ENCODE measurements around the gene NHS. TPM values are rescaled to one million over a fixed set of nuclear protein-coding genes. Genes with fewer than 3 reads are reported as not detected.

The NHS gene
- total and polyA plus RNA-seq, 4 donors: 4.3 to 28.2 (median 13.3) TPM

GRCh38 chrX:17644001-17644400 lies 269.0 kb downstream of the NHS start:
- Histone ChIP-seq H3K27me3 (ENCODE audit: control insufficient read depth in 1 of 2, insufficient read depth in 2 of 2, low read length in 1 of 2) (no peaks in the 10 kb centered on the region), H3K4me1 (ENCODE audit: control insufficient read depth in 1 of 2, insufficient read depth in 2 of 2, low read length in 2 of 2) (no peaks in the 10 kb centered on the region), H3K4me3 (ENCODE audit: low read length in 2 of 2) (no peak overlapping the region), H3K9me3 (ENCODE audit: control insufficient read depth, low read length) (no peaks in the 10 kb centered on the region), H3K36me3 (ENCODE audit: control insufficient read depth in 1 of 2, insufficient read depth in 2 of 2, low read length in 1 of 2) (no peaks in the 10 kb centered on the region), H3K27ac (ENCODE audit: low read depth in 1 of 2, low read length in 2 of 2) (no peak overlapping the region)
- no peak for DNase-seq
- 87 to 93% methylated on average over 1 of the region's 1 CpG for WGBS, 2 donors
- no peak for ATAC-seq (ENCODE audit: low FRiP score)
- intact Hi-C loops (cut with DNase I): no loop called here

GRCh38 chrX:17654116-17654515 lies 279.1 kb downstream of the NHS start:
- H3K4me1 ChIP-seq (ENCODE audit: control insufficient read depth in 1 of 2, insufficient read depth in 2 of 2, low read length in 2 of 2): peaks cover 0 to 4% of the 10 kb centered on the region in 2 donors
- 56 to 61% methylated on average over 3 of the region's 3 CpGs for WGBS, 2 donors
- H3K27ac ChIP-seq (ENCODE audit: low read depth in 1 of 2, low read length in 2 of 2): no peak overlapping the region
- intact Hi-C loops (cut with DNase I): no loop called here
- no peaks in the 10 kb centered on the region for H3K27me3 ChIP-seq (ENCODE audit: control insufficient read depth in 1 of 2, insufficient read depth in 2 of 2, low read length in 1 of 2)
- DNase-seq (no peak), ATAC-seq (ENCODE audit: low FRiP score) (no peak)
- H3K9me3 ChIP-seq (ENCODE audit: control insufficient read depth, low read length): no peaks in the 10 kb centered on the region
- no peak overlapping the region for H3K4me3 ChIP-seq (ENCODE audit: low read length in 2 of 2)
- no peaks in the 10 kb centered on the region for H3K36me3 ChIP-seq (ENCODE audit: control insufficient read depth in 1 of 2, insufficient read depth in 2 of 2, low read length in 1 of 2)

DNA sequence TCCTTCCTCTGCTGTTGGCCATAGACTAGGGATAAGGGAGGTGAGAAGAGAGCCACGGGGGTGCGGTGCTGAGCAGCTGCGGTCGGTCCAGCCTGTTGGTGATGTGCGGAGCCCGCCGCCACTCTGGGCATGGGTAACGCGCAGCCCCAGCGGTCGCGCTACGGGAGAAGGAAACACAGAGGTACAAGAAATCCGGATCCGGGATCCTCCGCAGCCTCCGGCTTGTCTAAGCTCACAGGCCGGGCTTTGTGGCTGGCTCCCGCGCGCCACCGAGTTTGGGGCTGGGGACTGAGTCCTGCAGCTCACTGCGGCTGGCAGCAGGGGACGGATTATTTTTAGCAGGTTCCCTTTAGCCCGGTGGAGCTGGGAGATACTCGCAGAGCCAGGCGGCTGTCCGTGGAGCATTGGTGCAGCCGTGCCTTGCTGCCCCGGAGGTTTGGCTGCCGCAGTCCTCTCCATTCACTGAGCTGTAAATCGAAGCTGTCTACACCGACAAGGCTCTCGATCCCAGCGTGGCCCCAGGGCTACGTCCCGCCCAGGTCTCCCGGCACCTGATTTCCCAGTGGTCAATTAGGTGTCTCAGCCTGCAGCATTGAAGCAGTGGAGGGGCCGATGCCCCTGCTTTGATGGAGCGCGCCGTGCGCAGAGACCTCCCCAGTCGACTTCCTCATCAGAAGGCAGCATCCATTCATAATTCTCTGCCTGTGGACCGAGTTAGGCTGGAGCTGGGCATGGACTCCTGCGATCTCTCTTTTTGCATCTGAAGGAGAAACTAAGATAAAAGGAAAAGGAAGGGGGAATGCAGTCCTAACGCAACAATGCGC lies 280.4 kb downstream of the NHS start:
- H3K4me1 ChIP-seq (ENCODE audit: control insufficient read depth in 1 of 2, insufficient read depth in 2 of 2, low read length in 2 of 2): peaks cover 0 to 4% of the 10 kb centered on the region in 2 donors
- peak; percentile 26 for ATAC-seq (ENCODE audit: low FRiP score)
- H3K27me3 ChIP-seq (ENCODE audit: control insufficient read depth in 1 of 2, insufficient read depth in 2 of 2, low read length in 1 of 2): no peaks in the 10 kb centered on the region
- H3K36me3 ChIP-seq (ENCODE audit: control insufficient read depth in 1 of 2, insufficient read depth in 2 of 2, low read length in 1 of 2): no peaks in the 10 kb centered on the region
- 2 to 37% methylated on average over 46 to 48 of the region's 48 CpGs for WGBS, 2 donors
- peak overlapping the region; percentile 26 to 35 for H3K4me3 ChIP-seq (ENCODE audit: low read length in 2 of 2)
- peak overlapping the region in 1 of 2 donors; percentile 5 for H3K27ac ChIP-seq (ENCODE audit: low read depth in 1 of 2, low read length in 2 of 2)
- no peaks in the 10 kb centered on the region for H3K9me3 ChIP-seq (ENCODE audit: control insufficient read depth, low read length)
- DNase-seq: peak in 1 of 2 donors; percentile 52
- intact Hi-C loops (cut with DNase I): no loop called here

DNA sequence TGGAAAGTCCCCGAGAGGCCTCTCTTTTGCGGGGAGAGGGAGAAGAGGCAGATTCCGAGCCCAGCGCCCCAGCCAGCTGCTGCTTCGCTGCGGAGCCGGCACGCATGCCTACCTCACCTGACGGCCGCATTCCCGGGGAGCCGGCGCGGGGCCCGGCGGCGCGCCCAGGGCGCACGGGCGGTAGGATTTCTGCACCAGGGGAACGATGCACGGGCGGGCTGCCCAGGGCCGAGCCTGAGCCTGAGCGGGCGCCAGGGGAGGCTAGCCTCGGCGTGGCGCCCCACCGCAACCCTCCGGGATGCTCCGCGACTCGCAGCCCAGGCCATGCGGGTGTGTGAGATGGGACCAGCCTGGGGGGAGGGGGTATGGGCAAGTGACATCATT lies 281.0 kb downstream of the NHS start:
- peak overlapping the region in 1 of 2 donors; percentile 37 for H3K27ac ChIP-seq (ENCODE audit: low read depth in 1 of 2, low read length in 2 of 2)
- no peaks in the 10 kb centered on the region for H3K36me3 ChIP-seq (ENCODE audit: control insufficient read depth in 1 of 2, insufficient read depth in 2 of 2, low read length in 1 of 2)
- DNase-seq (no peak), ATAC-seq (ENCODE audit: low FRiP score) (no peak)
- no peaks in the 10 kb centered on the region for H3K9me3 ChIP-seq (ENCODE audit: control insufficient read depth, low read length)
- H3K27me3 ChIP-seq (ENCODE audit: control insufficient read depth in 1 of 2, insufficient read depth in 2 of 2, low read length in 1 of 2): no peaks in the 10 kb centered on the region
- intact Hi-C loops (cut with DNase I): no loop called here
- H3K4me3 ChIP-seq (ENCODE audit: low read length in 2 of 2): peak overlapping the region; percentile 26 to 35
- 3 to 34% methylated on average over 36 of the region's 36 CpGs for WGBS, 2 donors
- peaks cover 0 to 4% of the 10 kb centered on the region in 2 donors for H3K4me1 ChIP-seq (ENCODE audit: control insufficient read depth in 1 of 2, insufficient read depth in 2 of 2, low read length in 2 of 2)

DNA sequence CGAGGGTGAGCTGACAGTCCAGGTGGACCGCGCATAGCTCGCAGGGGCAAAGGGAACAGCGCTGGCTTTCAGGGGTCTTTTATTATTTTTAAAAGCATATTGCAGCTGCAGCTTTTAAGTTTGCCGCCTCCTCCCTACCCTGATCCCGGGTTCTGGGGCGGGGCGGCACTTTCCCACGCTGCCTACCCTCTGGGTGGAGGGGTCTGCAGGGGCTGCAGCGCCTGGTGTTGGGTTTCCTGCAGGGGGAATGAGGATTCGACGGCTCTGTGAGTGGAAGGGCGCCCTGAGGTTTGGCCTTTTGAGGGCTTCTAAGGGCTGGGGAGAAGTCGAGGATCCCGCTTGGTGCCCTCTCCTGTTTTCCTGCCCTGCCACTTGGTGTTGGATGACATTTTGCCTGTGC lies 281.6 kb downstream of the NHS start:
- peak overlapping the region in 1 of 2 donors; percentile 26 for H3K4me3 ChIP-seq (ENCODE audit: low read length in 2 of 2)
- H3K9me3 ChIP-seq (ENCODE audit: control insufficient read depth, low read length): no peaks in the 10 kb centered on the region
- peak overlapping the region in 1 of 2 donors; percentile 37 for H3K27ac ChIP-seq (ENCODE audit: low read depth in 1 of 2, low read length in 2 of 2)
- 31 to 52% methylated on average over 16 of the region's 16 CpGs for WGBS, 2 donors
- no peaks in the 10 kb centered on the region for H3K27me3 ChIP-seq (ENCODE audit: control insufficient read depth in 1 of 2, insufficient read depth in 2 of 2, low read length in 1 of 2)
- intact Hi-C loops (cut with DNase I): no loop called here
- DNase-seq (no peak), ATAC-seq (ENCODE audit: low FRiP score) (no peak)
- H3K36me3 ChIP-seq (ENCODE audit: control insufficient read depth in 1 of 2, insufficient read depth in 2 of 2, low read length in 1 of 2): no peaks in the 10 kb centered on the region
- H3K4me1 ChIP-seq (ENCODE audit: control insufficient read depth in 1 of 2, insufficient read depth in 2 of 2, low read length in 2 of 2): peaks cover 0 to 4% of the 10 kb centered on the region in 2 donors

DNA sequence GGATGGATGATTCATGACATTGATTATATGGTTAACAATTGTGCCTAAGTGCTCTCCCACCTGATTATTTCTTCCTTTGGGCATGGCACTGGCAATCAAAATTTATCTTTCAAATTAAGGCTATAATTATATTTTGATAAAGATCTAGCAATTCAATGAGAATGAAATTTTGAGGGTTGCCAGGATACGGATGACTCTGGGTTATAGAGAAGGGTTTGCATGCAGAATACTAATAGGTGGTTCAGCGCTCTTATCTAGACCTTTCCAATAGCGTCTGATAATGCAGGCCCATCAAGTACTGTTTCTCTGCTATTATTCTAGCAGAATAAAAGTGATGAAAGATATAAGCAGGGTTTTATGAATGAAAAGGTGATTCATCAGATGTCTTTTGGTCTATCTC lies 287.4 kb downstream of the NHS start:
- 82 to 98% methylated on average over 3 of the region's 3 CpGs for WGBS, 2 donors
- DNase-seq: no peak
- Histone ChIP-seq H3K27ac (ENCODE audit: low read depth in 1 of 2, low read length in 2 of 2) (no peak overlapping the region), H3K4me3 (ENCODE audit: low read length in 2 of 2) (no peak overlapping the region), H3K9me3 (ENCODE audit: control insufficient read depth, low read length) (no peaks in the 10 kb centered on the region), H3K27me3 (ENCODE audit: control insufficient read depth in 1 of 2, insufficient read depth in 2 of 2, low read length in 1 of 2) (no peaks in the 10 kb centered on the region), H3K36me3 (ENCODE audit: control insufficient read depth in 1 of 2, insufficient read depth in 2 of 2, low read length in 1 of 2) (no peaks in the 10 kb centered on the region), H3K4me1 (ENCODE audit: control insufficient read depth in 1 of 2, insufficient read depth in 2 of 2, low read length in 2 of 2) (peaks cover 0 to 4% of the 10 kb centered on the region in 2 donors)
- ATAC-seq (ENCODE audit: low FRiP score): no peak
- intact Hi-C loops (cut with DNase I): no loop called here

- Histone ChIP-seq H3K27me3 (ENCODE audit: control insufficient read depth in 1 of 2, insufficient read depth in 2 of 2, low read length in 1 of 2) (no peaks in the 10 kb centered on the region), H3K36me3 (ENCODE audit: control insufficient read depth in 1 of 2, insufficient read depth in 2 of 2, low read length in 1 of 2) (peaks cover 0 to 2% of the 10 kb centered on the region in 2 donors), H3K4me1 (ENCODE audit: control insufficient read depth in 1 of 2, insufficient read depth in 2 of 2, low read length in 2 of 2) (peaks cover 0 to 1% of the 10 kb centered on the region in 2 donors), H3K4me3 (ENCODE audit: low read length in 2 of 2) (no peak overlapping the region), H3K9me3 (ENCODE audit: control insufficient read depth, low read length) (no peaks in the 10 kb centered on the region), H3K27ac (ENCODE audit: low read depth in 1 of 2, low read length in 2 of 2) (no peak overlapping the region)
- ATAC-seq (ENCODE audit: low FRiP score): no peak
- no peak for DNase-seq
- intact Hi-C loops (cut with DNase I): no loop called here
- 57 to 94% methylated on average over 4 of the region's 4 CpGs for WGBS, 2 donors
Measured at GRCh38 chrX:17668929-17669328, 293.9 kb downstream of the NHS start.

- H3K36me3 ChIP-seq (ENCODE audit: control insufficient read depth in 1 of 2, insufficient read depth in 2 of 2, low read length in 1 of 2): peaks cover 0 to 2% of the 10 kb centered on the region in 2 donors
- DNase-seq (no peak), ATAC-seq (ENCODE audit: low FRiP score) (no peak)
- H3K27ac ChIP-seq (ENCODE audit: low read depth in 1 of 2, low read length in 2 of 2): no peak overlapping the region
- no peak overlapping the region for H3K4me3 ChIP-seq (ENCODE audit: low read length in 2 of 2)
- H3K9me3 ChIP-seq (ENCODE audit: control insufficient read depth, low read length): no peaks in the 10 kb centered on the region
- H3K4me1 ChIP-seq (ENCODE audit: control insufficient read depth in 1 of 2, insufficient read depth in 2 of 2, low read length in 2 of 2): peaks cover 0 to 1% of the 10 kb centered on the region in 2 donors
- H3K27me3 ChIP-seq (ENCODE audit: control insufficient read depth in 1 of 2, insufficient read depth in 2 of 2, low read length in 1 of 2): no peaks in the 10 kb centered on the region
- WGBS, 2 donors: 40 to 43% methylated on average over 2 of the region's 2 CpGs
- intact Hi-C loops (cut with DNase I): no loop called here
Measured at GRCh38 chrX:17669458-17669857, 294.5 kb downstream of the NHS start.

DNA sequence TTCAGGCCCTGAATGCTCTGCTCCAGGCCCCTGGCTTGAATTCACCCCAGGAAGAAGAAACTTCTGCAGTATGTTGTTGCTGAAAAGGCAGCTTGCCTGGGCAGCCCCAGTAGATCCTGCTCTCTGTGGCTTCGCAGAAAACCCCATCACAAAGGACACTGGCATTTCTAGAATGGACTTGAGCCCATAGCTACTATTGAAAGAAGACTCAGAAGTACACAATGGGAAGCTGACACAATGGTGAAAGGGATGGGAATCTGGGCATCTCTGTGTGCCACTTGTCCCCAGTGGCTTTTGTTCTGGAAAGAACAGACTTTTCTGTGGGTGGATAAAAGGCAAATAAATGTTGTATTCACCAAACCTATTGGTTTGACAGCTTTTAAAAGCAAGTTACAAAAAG lies 294.9 kb downstream of the NHS start:
- 82 to 98% methylated on average over 1 of the region's 1 CpG for WGBS, 2 donors
- Histone ChIP-seq H3K36me3 (ENCODE audit: control insufficient read depth in 1 of 2, insufficient read depth in 2 of 2, low read length in 1 of 2) (peaks cover 0 to 2% of the 10 kb centered on the region in 2 donors), H3K9me3 (ENCODE audit: control insufficient read depth, low read length) (no peaks in the 10 kb centered on the region), H3K27me3 (ENCODE audit: control insufficient read depth in 1 of 2, insufficient read depth in 2 of 2, low read length in 1 of 2) (no peaks in the 10 kb centered on the region), H3K4me3 (ENCODE audit: low read length in 2 of 2) (no peak overlapping the region), H3K4me1 (ENCODE audit: control insufficient read depth in 1 of 2, insufficient read depth in 2 of 2, low read length in 2 of 2) (peaks cover 0 to 1% of the 10 kb centered on the region in 2 donors), H3K27ac (ENCODE audit: low read depth in 1 of 2, low read length in 2 of 2) (no peak overlapping the region)
- ATAC-seq (ENCODE audit: low FRiP score) (no peak), DNase-seq (no peak)
- intact Hi-C loops (cut with DNase I): no loop called here

Measured in aorta (tissue), 5 donors.